ENCODE measurements around the gene PBX1. TPM values are rescaled to one million over a fixed set of nuclear protein-coding genes. Genes with fewer than 3 reads are reported as not detected.
A peak's percentile ranks its signal among the peaks of the same experiment; 100 is the strongest.

Gene PBX1
- total RNA-seq, 1 donor from 2014 or later, result 719 TPM

GRCh38 chr1:164592634-164593033 lies 33.6 kb downstream of the PBX1 start:
- no peaks in the 10 kb centered on the region for H3K27me3 Mint-ChIP-seq (ENCODE audit: low read depth)
- peak overlapping the region; percentile 98 for H3K27ac Mint-ChIP-seq
- peak overlapping the region; percentile 46 for H3K4me3 Mint-ChIP-seq
- DNase-seq (ENCODE audit: low spot score in 2 of 2, unreplicated experiment in 2 of 2), result no peak
- peaks cover 92% of the 10 kb centered on the region for H3K4me1 Mint-ChIP-seq
- H3K36me3 Mint-ChIP-seq, result peaks cover 16% of the 10 kb centered on the region
- no peaks in the 10 kb centered on the region for H3K9me3 Mint-ChIP-seq
- TF ChIP-seq CTCF (IDR thresholded peaks at IDR 0.05; ENCODE audit: unreplicated experiment), result no peak

- no peak overlapping the region for H3K4me3 Mint-ChIP-seq
- DNase-seq (ENCODE audit: low spot score in 2 of 2, unreplicated experiment in 2 of 2), result no peak
- H3K4me1 Mint-ChIP-seq, result peaks cover 91% of the 10 kb centered on the region
- H3K27me3 Mint-ChIP-seq (ENCODE audit: low read depth), result no peaks in the 10 kb centered on the region
- H3K36me3 Mint-ChIP-seq, result peaks cover 24% of the 10 kb centered on the region
- H3K27ac Mint-ChIP-seq, result peak overlapping the region; percentile 90
- TF ChIP-seq CTCF (IDR thresholded peaks at IDR 0.05; ENCODE audit: unreplicated experiment), result no peak
- no peaks in the 10 kb centered on the region for H3K9me3 Mint-ChIP-seq
Measured at GRCh38 chr1:164595212-164595611, 36.2 kb downstream of the PBX1 start.

GRCh38 chr1:164596172-164596571 lies 37.2 kb downstream of the PBX1 start:
- H3K27ac Mint-ChIP-seq, result peak overlapping the region; percentile 90
- DNase-seq (ENCODE audit: low spot score in 2 of 2, unreplicated experiment in 2 of 2), result no peak
- no peak for TF ChIP-seq CTCF (IDR thresholded peaks at IDR 0.05; ENCODE audit: unreplicated experiment)
- H3K27me3 Mint-ChIP-seq (ENCODE audit: low read depth), result no peaks in the 10 kb centered on the region
- peaks cover 24% of the 10 kb centered on the region for H3K36me3 Mint-ChIP-seq
- no peaks in the 10 kb centered on the region for H3K9me3 Mint-ChIP-seq
- H3K4me1 Mint-ChIP-seq, result peaks cover 89% of the 10 kb centered on the region
- H3K4me3 Mint-ChIP-seq, result no peak overlapping the region

- H3K4me1 Mint-ChIP-seq, result peaks cover 88% of the 10 kb centered on the region
- no peaks in the 10 kb centered on the region for H3K9me3 Mint-ChIP-seq
- peak overlapping the region; percentile 43 for H3K4me3 Mint-ChIP-seq
- DNase-seq (ENCODE audit: low spot score in 2 of 2, unreplicated experiment in 2 of 2), result no peak
- peak overlapping the region; percentile 100 for H3K27ac Mint-ChIP-seq
- no peaks in the 10 kb centered on the region for H3K27me3 Mint-ChIP-seq (ENCODE audit: low read depth)
- H3K36me3 Mint-ChIP-seq, result peaks cover 24% of the 10 kb centered on the region
- no peak for TF ChIP-seq CTCF (IDR thresholded peaks at IDR 0.05; ENCODE audit: unreplicated experiment)
Measured at GRCh38 chr1:164598719-164599118, 39.7 kb downstream of the PBX1 start.

GRCh38 chr1:164599272-164599671 lies 40.3 kb downstream of the PBX1 start:
- no peak for TF ChIP-seq CTCF (IDR thresholded peaks at IDR 0.05; ENCODE audit: unreplicated experiment)
- peaks cover 87% of the 10 kb centered on the region for H3K4me1 Mint-ChIP-seq
- DNase-seq (ENCODE audit: low spot score in 2 of 2, unreplicated experiment in 2 of 2), result no peak
- peak overlapping the region; percentile 100 for H3K27ac Mint-ChIP-seq
- no peaks in the 10 kb centered on the region for H3K9me3 Mint-ChIP-seq
- peaks cover 23% of the 10 kb centered on the region for H3K36me3 Mint-ChIP-seq
- H3K4me3 Mint-ChIP-seq, result peak overlapping the region; percentile 36
- H3K27me3 Mint-ChIP-seq (ENCODE audit: low read depth), result no peaks in the 10 kb centered on the region
